NCI-H1694 treated with DMSO at 0.1 percent for 48 hours (cell line): ENCODE results near the gene HDGFL3.
"Not testable (repeated sequence)": the region's sequence is repeated elsewhere in the genome, so short reads cannot be mapped to it uniquely, and the experiment has no call there.

ENCODE experiments used
- DNase-seq: peaks from one replicate; lab custom pipeline; 2025; lab: John Stamatoyannopoulos, UW

Gene HDGFL3

DNA sequence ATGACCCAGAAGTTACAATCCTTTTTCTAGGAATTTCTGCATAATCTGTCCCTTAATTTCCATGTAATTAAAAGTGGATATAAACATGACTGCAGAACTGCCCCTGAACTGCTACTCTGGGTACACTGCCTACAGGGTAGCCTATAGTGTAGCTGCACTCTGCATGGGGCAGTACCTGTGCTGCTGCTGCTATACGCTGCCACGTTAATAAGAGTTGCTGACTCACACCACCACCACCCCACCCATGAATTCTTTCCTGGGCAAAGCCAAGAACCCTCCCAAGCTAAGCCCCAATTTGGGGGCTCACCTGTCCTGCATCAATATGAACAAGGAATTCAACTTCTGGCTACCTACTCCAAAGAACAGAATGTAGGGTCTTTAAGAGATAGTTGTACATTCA, 13.9 kb downstream of the HDGFL3 start:
- DNase-seq: no peak

DNA sequence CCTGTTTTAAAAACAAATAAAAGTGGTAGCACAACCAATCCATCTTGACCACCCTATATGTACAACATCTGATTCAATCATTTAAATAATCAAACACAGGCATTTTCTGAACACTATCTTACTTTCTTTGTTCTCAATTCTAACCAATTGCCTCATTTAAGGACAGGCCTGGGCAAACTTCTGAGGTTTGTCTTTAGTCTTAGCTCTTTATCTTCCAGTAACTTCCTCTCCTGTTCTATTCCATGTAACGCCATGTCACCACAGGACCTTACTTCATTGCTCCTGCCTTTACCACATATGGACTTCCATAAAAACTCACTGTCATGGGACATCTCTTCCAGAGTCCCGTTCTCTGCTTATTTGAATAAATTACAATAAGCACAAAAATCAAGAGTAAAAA, 14.9 kb downstream of the HDGFL3 start:
- DNase-seq: no peak

DNA sequence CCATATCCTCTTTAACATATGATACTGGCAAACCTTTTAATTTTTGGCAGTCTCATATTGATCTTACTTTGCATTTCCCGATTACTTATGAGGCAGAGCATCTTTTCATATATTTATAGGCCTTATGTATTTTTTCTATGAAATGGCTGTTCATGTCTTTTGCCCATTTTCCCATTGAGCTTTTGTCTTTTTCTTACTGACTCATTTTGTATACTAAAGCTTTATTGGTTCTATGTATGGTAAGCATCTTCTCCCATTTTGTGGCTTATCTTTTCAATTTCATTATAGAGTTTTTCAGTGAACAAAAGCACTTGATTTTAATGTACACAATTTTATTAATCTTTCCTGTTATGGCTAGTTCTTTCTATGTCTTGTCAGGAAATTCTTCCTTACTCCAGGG, 17.2 kb downstream of the HDGFL3 start:
- no peak for DNase-seq

DNA sequence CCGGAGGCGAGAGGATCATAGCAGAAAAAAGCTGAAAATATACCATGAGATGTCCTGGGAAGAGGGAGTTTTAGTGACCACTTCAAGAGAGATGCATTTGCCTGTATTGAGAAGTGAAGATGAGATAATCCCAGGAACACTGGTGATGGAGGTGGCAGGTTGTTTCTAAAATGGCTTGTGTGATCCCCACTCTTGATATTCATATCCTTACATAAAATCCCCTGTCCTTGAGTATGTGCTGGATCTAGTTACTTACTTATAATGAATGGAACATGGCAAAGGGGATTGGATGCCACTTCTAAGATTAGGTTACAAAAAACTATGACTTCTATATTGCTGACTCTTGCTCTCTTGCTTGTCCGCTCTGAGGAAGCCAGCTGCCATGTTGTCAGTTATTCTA, 22.1 kb downstream of the HDGFL3 start:
- no peak for DNase-seq

DNA sequence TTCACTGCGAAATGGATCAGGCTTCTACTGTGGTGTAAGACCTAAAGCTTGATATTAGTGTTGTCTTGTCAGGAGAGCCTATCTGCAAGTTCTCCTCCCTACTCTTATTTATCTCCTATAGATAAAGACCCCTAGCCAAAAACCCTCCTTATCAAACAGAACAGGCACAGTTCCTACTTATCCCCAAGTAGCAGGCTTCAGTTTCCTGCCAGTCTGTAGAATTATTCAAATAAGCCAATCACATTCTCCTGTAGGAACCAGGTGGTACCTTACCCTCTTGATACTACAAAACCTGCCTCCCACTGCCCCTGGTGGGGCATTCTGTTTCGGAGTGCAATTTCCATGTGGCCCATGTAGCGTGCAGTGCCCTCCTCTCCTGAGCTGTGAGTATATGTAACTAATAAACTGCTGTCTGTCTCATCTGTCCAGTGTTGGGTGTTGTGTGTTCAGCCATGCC, 28.7 kb downstream of the HDGFL3 start:
- no peak for DNase-seq

DNA sequence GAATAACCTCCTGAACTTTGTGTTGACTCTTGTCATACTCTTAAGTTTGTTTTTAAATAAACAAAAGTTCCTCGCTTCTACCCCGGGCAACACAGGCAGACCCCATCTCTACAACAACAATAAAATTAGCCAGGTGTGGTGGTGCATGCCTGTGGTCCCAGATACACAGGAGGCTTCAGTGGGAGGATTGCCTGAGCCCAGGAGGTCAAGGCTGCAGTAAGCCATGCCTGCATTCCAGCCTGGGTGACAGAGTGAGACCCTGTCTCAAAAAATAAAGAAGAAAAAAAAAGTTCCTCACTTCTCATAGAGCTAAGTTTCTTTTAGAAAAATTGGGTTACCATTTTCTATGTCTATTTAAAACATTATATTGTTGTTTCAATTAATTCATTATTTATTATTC, 29.2 kb downstream of the HDGFL3 start:
- no peak for DNase-seq

DNA sequence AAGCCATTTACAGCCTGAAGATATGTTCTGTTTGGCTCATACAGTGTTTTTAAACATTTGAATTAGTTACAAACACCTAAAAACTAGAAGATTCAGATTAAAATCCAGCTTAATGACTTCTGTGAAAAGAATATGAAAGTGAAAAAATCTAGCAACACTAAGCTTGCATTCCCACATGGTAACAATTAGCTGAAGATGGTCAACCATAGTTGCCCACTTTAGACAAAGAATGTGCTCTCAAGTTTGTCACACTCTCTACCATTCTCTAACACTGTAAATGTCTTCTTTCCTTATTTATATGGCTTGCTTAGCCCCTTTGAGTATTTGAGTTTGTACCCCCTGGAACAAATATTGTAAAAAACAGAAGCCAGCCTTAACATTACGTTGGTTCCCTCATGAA, 32.7 kb downstream of the HDGFL3 start:
- no peak for DNase-seq

DNA sequence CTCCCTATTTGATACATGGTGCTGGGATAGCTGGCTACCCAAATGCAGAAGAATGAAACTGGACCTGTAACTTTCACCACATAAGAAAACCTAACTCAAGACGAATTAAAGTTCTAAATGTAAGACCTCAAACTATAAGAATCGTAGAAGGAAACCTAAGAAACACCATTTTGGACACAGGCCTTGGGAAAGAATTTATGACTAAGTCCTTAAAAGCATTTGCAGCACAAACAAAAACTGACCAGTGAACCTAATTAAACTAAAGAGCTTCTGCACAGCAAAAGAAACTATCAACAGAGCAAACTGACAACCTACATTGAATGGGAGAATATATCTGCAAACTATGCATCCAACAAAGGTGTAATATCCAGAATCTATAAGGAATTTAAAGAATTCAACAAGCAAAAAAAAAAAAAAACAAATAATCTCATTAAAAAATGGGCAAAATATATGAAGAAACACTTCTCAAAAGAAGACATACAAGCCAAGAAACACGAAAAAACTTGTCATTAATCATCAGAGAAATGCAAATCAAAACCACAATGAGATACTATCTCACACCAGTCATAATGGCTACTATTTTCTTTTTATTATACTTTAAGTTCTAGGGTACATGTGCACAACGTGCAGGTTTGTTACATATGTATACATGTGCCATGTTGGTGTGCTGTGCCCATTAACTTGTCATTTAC, 37.0 kb downstream of the HDGFL3 start:
- no peak for DNase-seq

DNA sequence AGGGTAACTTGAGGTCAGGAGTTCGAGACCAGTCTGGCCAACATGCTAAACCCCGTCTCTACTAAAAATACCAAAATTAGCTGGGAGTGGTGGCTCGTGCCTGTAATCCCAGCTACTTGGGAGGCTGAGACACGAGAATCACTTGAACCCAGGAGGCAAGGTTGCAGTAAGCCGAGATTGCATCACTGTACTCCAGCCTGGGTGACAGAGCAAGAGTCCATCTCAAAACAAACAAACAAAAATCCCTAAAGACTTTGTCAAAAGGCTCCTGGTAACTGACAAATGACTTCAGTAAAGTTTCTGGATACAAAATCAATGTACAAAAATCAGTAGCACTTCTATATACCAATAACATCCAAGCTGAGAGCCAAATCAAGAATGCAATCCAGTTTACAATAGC, 38.0 kb downstream of the HDGFL3 start:
- not testable (repeated sequence) for DNase-seq

DNA sequence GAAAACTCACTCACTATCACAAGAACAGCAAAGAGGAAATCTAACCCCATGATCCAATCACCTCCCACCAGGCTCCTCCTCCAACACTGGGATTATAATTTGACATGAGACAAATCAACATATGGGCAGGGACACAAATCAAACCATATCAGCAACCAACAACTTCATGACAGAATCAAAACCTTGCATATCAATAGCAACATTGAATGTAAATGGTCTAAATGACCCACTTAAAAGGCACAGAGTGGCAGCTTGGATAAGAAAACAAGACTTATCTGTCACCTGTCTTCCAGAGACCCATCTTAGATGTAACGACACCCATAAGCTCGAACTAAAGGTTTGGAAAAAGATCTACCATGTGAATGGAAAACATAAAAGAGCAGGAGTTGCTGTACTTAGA, 40.8 kb downstream of the HDGFL3 start:
- DNase-seq: no peak

DNA sequence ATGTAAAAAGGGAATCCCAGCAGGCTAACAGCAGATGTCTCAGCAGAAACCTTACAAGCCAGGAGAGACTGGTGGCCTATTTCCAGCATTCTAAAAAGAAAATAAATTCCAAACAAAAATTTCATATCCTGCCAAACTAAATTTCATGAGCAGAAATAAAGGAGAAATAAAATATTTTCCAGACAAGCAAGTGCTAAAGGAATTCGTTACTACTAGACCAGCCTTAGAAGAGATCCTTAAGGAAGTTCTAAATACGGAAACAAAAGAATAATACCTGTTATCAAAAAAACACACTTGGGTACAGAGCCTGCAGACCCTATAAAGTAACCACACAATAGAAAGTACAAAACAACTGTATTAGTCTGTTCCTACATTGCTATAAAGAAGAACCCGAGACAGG, 41.4 kb downstream of the HDGFL3 start:
- DNase-seq: no peak

DNA sequence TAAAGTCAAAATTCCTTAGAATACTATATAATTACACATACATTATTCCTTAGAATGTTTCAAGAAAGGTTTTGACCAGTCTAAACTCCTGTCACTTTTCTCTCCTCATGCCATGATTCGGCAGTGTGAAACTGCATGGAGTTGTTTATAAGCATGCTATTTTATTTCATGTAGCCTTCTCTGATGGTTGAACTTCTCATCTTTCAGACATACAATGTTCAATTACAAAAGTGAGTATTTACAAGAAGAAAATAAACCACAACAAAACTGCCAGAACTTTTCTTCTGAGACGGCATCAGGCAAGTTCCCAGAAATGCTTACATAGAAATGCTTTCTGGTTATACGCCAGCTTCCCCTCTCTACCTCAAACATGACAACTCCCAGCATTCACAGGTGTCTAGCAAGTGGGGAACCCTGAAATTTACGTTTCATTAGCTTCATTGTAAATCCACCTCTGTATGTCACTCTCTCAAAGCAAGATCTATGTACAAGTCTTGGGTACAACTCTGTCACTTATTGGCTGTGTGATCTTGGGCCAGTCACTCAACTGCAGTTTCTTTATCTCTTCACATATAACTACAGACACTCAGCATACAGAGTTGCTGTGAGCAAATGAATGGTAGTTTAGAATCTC, 42.7 kb downstream of the HDGFL3 start:
- DNase-seq: no peak

DNA sequence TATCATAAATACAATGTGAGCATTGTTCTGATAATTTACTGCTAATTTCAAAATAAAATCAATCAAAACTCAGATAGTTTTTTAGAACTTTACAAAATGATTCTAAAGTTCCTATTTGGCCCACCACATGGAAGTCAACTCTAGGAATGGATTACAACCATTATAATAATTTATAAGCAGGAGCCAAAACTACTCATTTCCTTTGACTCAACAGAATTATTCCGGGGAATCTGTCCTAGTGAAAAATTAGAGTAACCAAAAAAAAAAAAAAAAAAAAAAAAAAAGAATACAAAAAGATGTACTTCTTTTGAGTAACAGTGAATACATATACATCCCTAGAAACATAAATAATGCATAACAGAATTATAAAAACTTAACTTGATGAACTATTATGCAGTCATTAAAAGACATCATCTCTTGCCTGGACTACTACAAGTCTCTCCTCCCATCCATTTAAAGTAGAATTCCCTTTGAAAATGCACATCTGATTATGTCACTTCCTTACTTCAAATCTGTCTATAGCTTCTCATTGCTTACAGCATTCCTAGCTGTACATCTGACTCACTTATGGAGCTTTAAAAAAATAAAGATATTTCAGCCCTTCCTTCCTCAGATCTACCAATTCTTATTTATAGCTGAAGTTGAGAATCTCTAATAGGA, 43.4 kb downstream of the HDGFL3 start:
- DNase-seq: no peak

DNA sequence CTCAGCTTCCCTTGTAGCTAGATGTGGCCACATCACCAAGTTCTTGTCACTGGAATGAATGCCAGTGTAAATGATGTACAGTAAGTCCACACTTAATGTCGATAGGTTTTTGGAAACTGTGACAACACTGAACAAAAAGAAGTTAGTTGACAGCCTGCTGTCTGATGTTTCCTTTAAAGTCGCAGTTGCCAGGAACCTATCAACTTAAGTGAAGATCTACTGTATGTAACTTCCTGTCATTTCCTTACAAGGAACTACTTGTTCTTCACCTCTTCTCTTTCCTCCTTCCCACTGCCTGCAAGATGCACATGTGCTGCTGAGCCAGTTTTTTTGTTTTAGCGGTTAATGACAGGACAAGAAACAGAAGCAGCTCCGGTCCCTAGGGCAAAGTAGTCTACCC, 44.6 kb downstream of the HDGFL3 start:
- DNase-seq: no peak

DNA sequence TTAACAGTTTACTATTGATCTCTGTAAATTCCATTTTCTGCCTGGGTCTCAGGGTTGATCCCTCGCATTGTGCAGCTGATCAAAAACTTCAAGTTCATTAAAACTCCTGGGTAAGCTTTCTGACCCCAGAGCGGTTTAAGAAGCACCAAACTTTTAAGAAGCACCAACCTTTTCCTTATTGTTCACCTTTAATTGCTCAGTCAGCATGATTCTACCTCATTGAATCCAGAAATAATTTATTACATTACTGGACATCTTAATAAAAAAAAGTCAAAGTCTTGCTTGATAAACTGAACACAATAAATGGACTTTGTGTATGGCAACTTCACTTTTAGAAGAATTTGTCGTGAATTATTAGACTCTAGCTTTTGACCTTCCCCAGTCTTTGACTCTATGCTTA, 46.9 kb downstream of the HDGFL3 start:
- no peak for DNase-seq

DNA sequence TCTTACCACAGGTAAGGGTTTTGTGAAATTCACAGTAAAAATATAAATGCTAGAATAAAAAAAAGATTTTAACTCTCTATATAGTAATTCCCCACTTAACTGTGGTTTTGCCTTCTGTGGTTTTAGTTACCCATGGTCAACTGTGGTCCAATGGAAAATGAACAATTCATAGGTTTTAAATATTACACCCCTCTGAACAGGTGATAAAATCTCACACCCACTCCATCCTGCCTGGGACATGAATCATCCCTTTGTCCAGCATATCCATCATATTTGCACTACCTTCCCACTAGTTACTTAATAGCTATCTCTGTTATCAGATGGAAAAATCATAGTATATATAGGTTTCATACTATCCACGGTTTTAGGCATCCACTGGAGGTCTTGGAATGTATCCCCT, 49.2 kb downstream of the HDGFL3 start:
- no peak for DNase-seq

DNA sequence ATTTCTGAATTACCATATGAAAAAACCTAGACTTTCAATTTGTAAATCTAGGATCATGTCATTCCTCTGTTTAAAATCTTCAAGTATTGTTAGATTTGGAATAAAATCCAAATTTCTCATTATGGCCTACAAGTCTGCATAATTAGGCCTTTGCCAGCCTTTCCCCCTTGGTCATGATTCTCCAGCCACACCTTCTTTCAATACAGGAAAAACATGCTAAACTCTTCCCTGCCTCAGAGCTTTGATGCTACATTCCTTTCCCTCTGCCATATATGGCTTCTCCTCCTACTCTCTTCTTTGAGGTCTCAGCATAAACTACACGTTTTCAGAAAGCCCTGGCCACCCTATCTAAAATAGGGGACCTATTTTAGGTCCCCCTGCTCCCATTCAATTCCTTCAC, 51.7 kb downstream of the HDGFL3 start:
- no peak for DNase-seq

DNA sequence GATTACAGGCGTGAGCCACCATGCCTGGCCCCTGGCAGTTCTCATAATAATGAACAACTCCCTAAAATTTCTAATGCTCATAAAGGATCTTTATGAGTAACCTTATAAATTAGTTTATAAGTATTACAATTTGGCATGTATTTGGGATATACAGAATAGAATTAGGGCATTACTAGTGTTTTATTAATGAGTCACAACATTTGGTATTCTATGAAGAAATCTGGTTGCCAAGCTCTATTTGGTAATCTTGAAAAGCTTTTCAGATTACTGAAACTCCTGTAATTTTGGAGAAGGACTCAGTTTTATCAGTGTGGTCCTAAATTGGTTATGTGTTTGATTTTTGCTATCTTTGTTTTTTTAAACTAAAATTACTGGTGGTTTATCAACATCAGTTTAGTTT, 54.3 kb downstream of the HDGFL3 start:
- no peak for DNase-seq

DNA sequence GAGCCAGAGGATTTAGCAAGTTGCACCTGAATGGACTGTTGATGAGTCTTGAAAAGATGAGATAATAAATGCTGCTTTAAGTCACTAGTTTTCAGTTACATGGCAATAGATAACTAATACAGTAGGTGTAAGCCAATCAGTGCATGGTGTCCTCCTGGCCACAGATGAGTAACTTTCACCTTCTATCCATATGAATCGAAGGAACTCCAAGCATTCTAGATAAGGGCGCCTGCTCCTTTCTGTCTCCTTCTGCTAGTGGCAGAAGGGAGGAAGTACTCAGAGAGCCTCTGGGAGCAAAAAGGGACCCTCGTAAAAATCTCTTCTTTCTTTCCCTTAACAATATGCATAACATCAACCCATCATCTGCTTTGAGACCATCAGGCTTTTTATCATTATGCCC, 62.9 kb downstream of the HDGFL3 start:
- DNase-seq: no peak

DNA sequence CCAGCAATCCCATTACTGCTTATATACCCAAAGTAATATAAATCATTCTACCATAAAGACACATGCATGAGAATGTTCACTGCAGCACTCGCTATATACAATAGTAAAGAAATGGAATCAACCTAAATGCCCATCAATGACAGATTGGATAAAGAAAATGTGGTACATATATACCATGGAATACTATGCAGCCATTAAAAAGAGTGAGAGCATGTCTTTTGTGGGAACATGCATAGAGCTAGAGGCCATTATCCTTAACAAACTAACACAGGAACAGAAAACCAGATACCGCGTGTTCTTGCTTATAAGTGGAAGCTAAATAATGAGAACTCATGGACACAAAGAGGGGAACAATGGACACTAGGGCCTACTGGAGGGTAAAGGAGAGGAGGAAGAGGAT, 65.5 kb downstream of the HDGFL3 start:
- DNase-seq: not testable (repeated sequence)

DNA sequence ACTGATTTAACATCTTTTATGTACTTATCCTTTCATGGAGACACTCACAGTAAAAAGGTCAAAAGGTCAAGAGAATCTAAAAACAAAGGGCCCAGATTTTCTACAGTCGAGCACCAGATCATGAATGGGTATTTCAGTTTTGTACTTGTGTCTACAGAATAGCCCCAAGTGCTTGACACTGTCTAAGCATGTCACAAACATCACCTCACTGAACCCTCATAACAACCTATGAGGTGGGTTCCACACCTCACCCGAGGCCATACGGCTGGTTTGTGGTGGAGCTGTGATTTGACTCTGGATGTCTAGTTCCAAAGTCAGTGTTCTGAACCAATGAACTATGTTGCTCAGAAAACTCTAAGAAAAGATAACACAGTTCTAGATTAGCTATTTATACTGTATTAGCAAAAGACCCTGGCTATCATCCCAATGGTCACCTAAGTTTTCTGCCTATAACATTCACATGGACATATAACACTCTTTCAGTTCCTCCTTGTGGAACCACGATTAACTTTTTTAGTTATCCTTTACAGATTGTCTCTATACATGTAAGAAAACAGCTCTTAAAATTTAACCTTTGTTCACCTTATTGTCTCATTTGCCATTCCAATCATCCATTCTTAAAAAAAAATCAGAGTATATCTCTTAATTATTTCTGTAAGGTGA, 74.6 kb downstream of the HDGFL3 start:
- no peak for DNase-seq

DNA sequence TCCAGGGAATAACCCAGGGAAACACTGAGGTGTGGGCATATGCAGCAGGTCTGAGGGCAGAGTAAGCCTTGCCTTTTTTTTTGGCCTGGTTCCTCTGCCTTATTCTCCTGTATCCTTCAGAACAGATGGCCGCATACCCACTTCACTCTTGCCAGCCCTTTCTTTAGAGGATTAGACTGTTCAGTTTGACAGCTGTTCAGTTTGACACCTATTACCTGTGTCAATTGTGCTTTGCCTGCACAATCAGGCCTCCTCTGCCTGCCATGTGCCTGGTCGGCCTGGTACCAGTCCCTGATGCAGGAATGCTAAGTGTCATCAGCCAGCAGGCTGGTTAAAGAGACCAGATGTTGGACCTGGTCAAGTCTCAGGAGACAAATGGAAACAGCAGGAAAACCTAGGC, 77.8 kb downstream of the HDGFL3 start:
- no peak for DNase-seq

DNA sequence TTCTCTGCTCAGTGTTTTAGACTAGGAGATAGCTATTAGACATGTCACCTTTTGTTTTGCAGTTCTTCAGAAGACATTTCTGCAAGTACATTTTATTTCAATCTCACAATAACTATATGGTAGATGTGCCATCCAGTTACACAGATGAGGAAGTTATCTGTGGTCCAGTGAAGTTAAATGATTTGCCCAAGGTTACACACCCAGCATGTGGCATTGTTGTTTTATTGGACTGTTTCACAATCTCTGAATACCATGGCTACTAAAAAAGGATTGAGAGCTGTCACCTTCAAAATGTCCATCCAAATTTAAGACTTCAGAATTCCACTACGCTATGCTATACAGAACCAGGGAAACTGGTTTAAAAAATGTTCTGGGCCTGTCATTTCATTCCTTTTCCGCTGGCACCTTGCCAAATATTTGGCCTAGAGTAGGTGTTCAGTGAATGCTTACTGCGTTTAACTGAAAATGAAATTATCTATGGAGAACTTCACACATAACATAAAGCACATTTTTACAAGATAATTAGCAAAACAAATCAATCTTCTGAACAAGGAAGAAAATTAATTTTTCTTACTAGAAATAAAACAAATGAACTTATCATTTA, 80.0 kb downstream of the HDGFL3 start:
- DNase-seq: no peak
